Lower lobe of right lung (tissue), 2 donors: ENCODE measurements around the gene ACR. TPM values are rescaled to one million over a fixed set of nuclear protein-coding genes. Genes with fewer than 3 reads are reported as not detected.
A peak's percentile ranks its signal among the peaks of the same experiment; 100 is the strongest.

Experiments used
- ATAC-seq, 2 donors: fragments of 200-7000 bp; cut with Tn5 transposase; one replicate each; pipeline ENCODE4 v1.9.1; 2020 to 2022; ENCODE audit warnings: mild to moderate bottlenecking in 2 of 2, moderate library complexity in 2 of 2
- DNase-seq: peaks from one replicate; pipeline ENCODE4 v3.0.0-alpha.2; 2020
- H3K27ac ChIP-seq: fragments of 200-600 bp; one replicate; pipeline ENCODE4 v1.8.0; 2022
- H3K27me3 ChIP-seq: fragments of 200-600 bp; one replicate; pipeline ENCODE4 v1.8.0; 2022; ENCODE audit warnings: low read depth
- H3K36me3 ChIP-seq: fragments of 200-600 bp; one replicate; pipeline ENCODE4 v1.8.0; 2022; ENCODE audit warnings: mild to moderate bottlenecking
- H3K4me1 ChIP-seq: fragments of 200-600 bp; one replicate; pipeline ENCODE4 v1.8.0; 2022
- H3K4me3 ChIP-seq: fragments of 200-600 bp; one replicate; pipeline ENCODE4 v1.8.0; 2022; ENCODE audit warnings: mild to moderate bottlenecking
- H3K9me3 ChIP-seq: fragments of 200-600 bp; one replicate; pipeline ENCODE4 v1.8.0; 2022
- CTCF ChIP-seq: fragments of 200-600 bp; IDR thresholded peaks from one replicate; pipeline ENCODE4 v1.8.0; 2022; ENCODE audit warnings: antibody characterized with exemption, mild to moderate bottlenecking
- intact Hi-C: fragments of 100-400 bp; cut with DNase I; formaldehyde crosslinking; loops from one replicate; pipeline ENCODE4 v1.11.0; 2022
- total RNA-seq: library from RNA; stranded (reverse); fragmentation: NEBNext Ultra II Directional; extraction: Animal tissue kit (Norgen Biotek cat#: 25700); gene quantifications from one replicate; pipeline ENCODE4 v1.2.1, GENCODE V29; 2021
- donor health status: DM: no; HTN: yes; CAD: no; lungs with severe emphysema.

The ACR gene
- total RNA-seq, 1 donor from 2014 or later = 0.62 TPM

GRCh38 chr22:50694766-50695420 lies 43.1 kb upstream of the ACR start:
- DNase-seq (peak; percentile 39), ATAC-seq (no peak)
- Histone ChIP-seq H3K27ac (no peak overlapping the region), H3K27me3 (no peaks in the 10 kb centered on the region), H3K4me1 (peaks cover 66% of the 10 kb centered on the region), H3K9me3 (no peaks in the 10 kb centered on the region), H3K4me3 (no peak overlapping the region), H3K36me3 (peaks cover 9% of the 10 kb centered on the region)
- no peak for TF ChIP-seq CTCF
- intact Hi-C loops = no loop called here

DNA sequence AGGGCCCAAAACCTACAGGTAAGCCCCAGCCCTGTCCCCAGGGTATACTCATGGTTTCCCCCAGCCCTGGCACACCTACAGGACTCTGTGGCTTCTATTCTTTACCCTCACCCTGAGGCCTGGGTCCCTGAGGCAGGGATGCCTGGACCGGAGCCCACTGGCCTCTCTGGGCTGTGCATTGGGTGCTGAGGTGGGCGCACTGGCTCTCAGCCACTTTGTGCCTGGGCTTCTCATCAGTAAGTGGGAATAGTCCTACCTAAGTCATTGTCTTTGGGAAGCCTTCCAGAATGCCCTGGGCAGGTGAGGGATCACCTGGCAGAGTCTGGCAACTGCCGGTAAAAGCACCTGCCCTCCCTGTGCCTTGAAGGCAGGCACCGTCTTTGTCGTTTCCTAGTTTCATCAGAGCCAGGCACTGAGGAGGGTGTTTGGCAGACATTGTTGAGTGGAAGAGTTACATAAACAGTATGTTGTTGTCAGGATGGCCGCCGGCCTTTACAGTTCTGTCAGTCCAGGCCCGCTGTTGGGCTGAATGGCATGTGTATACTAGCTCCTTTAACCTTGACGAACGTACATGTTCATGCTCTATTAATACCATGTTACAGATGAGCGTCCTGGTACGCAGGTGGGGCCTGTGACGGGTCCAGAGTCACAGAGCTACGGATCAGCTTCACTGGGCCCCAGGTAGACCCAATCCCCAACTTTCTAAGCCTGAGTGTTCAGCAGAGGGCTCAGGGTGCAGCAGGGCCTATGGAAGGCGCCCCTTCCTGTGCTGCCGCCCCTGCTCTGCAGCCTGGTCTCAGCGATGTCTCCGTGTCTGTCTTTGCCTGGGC lies 42.4 kb upstream of the ACR start:
- H3K27ac ChIP-seq = no peak overlapping the region
- peak; percentile 30 for DNase-seq

DNA sequence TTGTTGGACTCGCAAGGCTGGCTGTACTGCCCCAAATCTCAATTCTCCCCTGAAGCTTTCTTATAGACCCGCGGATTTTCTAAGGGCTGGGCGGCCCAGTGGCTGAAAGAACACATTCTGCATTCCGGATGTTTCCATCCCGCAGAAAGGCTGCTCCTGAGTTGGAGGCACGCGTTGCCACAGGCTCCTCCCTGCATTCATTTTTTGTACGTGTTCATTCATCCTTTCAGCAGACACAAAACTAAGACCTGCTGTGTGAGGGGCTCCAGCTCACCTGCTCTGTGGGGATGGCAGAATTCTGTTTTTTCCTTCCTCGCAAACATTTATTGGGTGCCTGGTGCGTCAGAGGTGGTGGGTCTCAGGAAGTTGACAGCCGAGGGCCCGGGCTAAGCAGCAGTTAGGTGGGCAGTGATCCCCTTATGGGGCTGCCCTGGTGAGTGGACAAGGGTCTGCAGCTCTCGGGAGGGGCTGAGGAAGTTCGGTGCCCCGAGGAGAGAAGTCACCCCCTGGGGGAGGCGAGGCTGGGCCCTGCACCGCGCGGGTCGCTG lies 41.7 kb upstream of the ACR start:
- Histone ChIP-seq H3K4me1 (peaks cover 71% of the 10 kb centered on the region), H3K36me3 (peaks cover 9% of the 10 kb centered on the region), H3K9me3 (no peaks in the 10 kb centered on the region), H3K27me3 (no peaks in the 10 kb centered on the region), H3K4me3 (peak overlapping the region; percentile 43), H3K27ac (no peak overlapping the region)
- intact Hi-C loops = no loop called here
- TF ChIP-seq CTCF = no peak
- ATAC-seq (peak in 1 of 2 donors; percentile 56), DNase-seq (peak; percentile 27)

More for the DNA sequence above, 42.4 kb upstream of the ACR start:
- Histone ChIP-seq H3K9me3 (no peaks in the 10 kb centered on the region), H3K36me3 (peaks cover 9% of the 10 kb centered on the region), H3K4me1 (peaks cover 71% of the 10 kb centered on the region), H3K27me3 (no peaks in the 10 kb centered on the region), H3K4me3 (no peak overlapping the region)
- ATAC-seq = no peak
- no peak for TF ChIP-seq CTCF
- intact Hi-C loops = no loop called here

- Histone ChIP-seq H3K27me3 (no peaks in the 10 kb centered on the region), H3K4me1 (peaks cover 71% of the 10 kb centered on the region), H3K9me3 (no peaks in the 10 kb centered on the region), H3K27ac (no peak overlapping the region), H3K4me3 (peak overlapping the region; percentile 43), H3K36me3 (peaks cover 9% of the 10 kb centered on the region)
- peak; percentile 35 for TF ChIP-seq CTCF
- intact Hi-C loops = no loop called here
- DNase-seq (peak; percentile 41), ATAC-seq (peak; percentile 60 to 64)
These were observed 41.0 kb upstream of the ACR start for GRCh38 chr22:50696799-50697561.
